ENCODE measurements around the gene SLC45A1. TPM values are rescaled to one million over a fixed set of nuclear protein-coding genes. Genes with fewer than 3 reads are reported as not detected.

Gene SLC45A1
- total and polyA plus RNA-seq, 2 of the 4 experiments (the other 2 are of a cell fraction): 0.72 to 3.9 TPM

DNA sequence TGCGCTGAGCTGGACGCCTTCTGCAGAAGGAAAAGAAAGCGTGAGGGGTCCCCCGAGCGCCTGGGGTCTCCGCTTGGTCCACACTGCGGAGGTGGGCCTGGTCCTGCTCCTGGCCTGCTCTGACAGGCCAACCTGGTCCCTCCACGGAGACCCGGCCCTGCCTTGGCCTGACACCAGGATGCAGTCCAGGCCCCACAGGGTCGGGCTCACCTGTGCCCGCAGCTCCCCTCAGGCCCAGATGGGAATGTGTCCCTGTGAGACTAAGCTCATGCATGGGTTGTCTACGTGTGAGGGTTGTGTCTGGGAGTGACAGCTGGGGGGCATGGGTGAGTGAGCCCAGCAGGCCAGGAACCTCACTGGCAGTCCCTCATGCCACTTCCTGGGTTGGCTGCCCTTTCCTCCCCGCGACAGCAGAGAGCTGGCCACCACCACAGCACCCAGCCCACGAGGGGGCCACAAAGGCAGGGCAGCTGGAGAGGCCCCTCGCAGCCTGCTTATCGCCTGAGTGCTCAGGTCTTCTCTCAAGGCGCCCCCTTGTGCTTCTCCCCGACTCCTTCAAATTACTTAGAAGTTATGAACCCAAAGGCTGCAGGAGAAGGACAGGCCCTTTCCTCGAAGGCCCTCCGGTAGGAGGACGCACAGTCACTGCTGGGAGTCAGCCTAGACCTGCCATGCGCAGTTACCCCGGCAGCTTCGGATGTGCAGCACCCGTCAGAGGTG lies 41.1 kb downstream of the SLC45A1 start:
- Histone ChIP-seq H3K36me3 (ENCODE audit: control insufficient read depth, insufficient read depth, low read length) (peaks cover 93% of the 10 kb centered on the region), H3K4me1 (ENCODE audit: control insufficient read depth, insufficient read depth, low read length) (peaks cover 3% of the 10 kb centered on the region; the same call in 1 of the 2 replicates), H3K79me1 (ENCODE audit: low read depth in 1 of 2, low read length in 2 of 2) (peaks cover 39 to 58% of the 10 kb centered on the region in 2 experiments), H4K8ac (ENCODE audit: low read depth in 2 of 2, low read length in 2 of 2) (no peak overlapping the region), H3K4me2 (ENCODE audit: low read depth, low read length) (no peak overlapping the region), H2AK5ac (ENCODE audit: low read depth, low read length) (no peak overlapping the region), H2BK120ac (ENCODE audit: low read depth, low read length) (no peak overlapping the region), H3K14ac (replicated peaks; ENCODE audit: low read depth, low read length) (no peak overlapping the region), H2AK9ac (replicated peaks; ENCODE audit: low read depth, low read length, poor library complexity) (peak overlapping the region; percentile 23), H2BK15ac (ENCODE audit: low read depth, low read length) (no peak overlapping the region), H3K27ac (ENCODE audit: insufficient read depth, low read length) (no peak overlapping the region), H3K4ac (ENCODE audit: low read depth, low read length) (no peak overlapping the region), H2AFZ (replicated peaks; ENCODE audit: low read length, poor library complexity) (no peak overlapping the region), H3K18ac (ENCODE audit: low read depth, low read length) (no peak overlapping the region), H4K91ac (ENCODE audit: insufficient read depth, low read depth, low read length) (no peak overlapping the region), H3K4me3 (ENCODE audit: insufficient read depth, low read depth, low read length) (no peak overlapping the region), H4K20me1 (ENCODE audit: insufficient read depth, low read length) (peaks cover 49% of the 10 kb centered on the region), H3K23ac (ENCODE audit: low read depth, low read length) (no peak overlapping the region), H2BK5ac (ENCODE audit: low read depth, low read length, poor library complexity, severe bottlenecking) (no peak overlapping the region), H4K5ac (ENCODE audit: low read depth, low read length) (no peak overlapping the region), H3K9ac (ENCODE audit: low read depth, low read length) (no peak overlapping the region), H3K9me3 (ENCODE audit: control insufficient read depth, insufficient read depth, low read length) (no peaks in the 10 kb centered on the region), H3K56ac (ENCODE audit: extremely low read depth, insufficient read depth, low read length) (no peak overlapping the region), H3K27me3 (ENCODE audit: control insufficient read depth, insufficient read depth, low read length) (no peaks in the 10 kb centered on the region), H2BK20ac (ENCODE audit: low read depth, low read length) (no peak overlapping the region), H3K9me1 (ENCODE audit: insufficient read depth, low read length) (0 out of 2 replicates have a peak, but pooled peaks cover 5% of the 10 kb centered on the region)
- CTCF ChIA-PET: no interaction called here
- intact Hi-C loops (cut with micrococcal nuclease) (no loop called here), dilution Hi-C loops (cut with HindIII; ENCODE audit: low sequenced_read_pairs, unreplicated experiment) (no loop called here), in situ Hi-C loops (cut with MboI; ENCODE audit: low sequenced_read_pairs) (no loop called here)
- no peak for TF ChIP-seq RFX5 (IDR thresholded peaks at IDR 0.05; ENCODE audit: low read depth, low read length)
- TF ChIP-seq BHLHE40 (IDR thresholded peaks at IDR 0.05; ENCODE audit: low read depth, low read length): no peak
- TF ChIP-seq, protein P1, sequence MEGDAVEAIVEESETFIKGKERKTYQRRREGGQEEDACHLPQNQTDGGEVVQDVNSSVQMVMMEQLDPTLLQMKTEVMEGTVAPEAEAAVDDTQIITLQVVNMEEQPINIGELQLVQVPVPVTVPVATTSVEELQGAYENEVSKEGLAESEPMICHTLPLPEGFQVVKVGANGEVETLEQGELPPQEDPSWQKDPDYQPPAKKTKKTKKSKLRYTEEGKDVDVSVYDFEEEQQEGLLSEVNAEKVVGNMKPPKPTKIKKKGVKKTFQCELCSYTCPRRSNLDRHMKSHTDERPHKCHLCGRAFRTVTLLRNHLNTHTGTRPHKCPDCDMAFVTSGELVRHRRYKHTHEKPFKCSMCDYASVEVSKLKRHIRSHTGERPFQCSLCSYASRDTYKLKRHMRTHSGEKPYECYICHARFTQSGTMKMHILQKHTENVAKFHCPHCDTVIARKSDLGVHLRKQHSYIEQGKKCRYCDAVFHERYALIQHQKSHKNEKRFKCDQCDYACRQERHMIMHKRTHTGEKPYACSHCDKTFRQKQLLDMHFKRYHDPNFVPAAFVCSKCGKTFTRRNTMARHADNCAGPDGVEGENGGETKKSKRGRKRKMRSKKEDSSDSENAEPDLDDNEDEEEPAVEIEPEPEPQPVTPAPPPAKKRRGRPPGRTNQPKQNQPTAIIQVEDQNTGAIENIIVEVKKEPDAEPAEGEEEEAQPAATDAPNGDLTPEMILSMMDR (conservative IDR thresholded peaks at IDR 0.05; ENCODE audit: low read depth, low read length): 0 out of 2 replicates have a peak, but pooled peaks have one; percentile 4
- WGBS, 2 experiments (ENCODE audit: extremely low coverage in 2 of 2, insufficient read length in 1 of 2): 93% methylated on average over 12 of the region's 26 CpGs; no CpG with 5 or more reads in 1 of the 2 experiments
- ATAC-seq (ENCODE audit: low read depth): no peak
- no TSS peak for BruUV-seq (replicated peaks)
- DNase-seq: no peak
- POLR2A ChIA-PET (ENCODE audit: unreplicated experiment): no interaction called here

Data from IMR-90 (cell line).